NCI-H2081 (cell line): ENCODE measurements around the gene SCYL3.

ENCODE experiments used
- DNase-seq, 2 experiments: peaks; one replicate each; lab custom pipeline; 2025; lab: John Stamatoyannopoulos, UW

SCYL3 gene

GRCh38 chr1:169900571-169900970, 6.9 kb upstream of the SCYL3 start:
- no peak for DNase-seq

- no peak for DNase-seq
These were observed 6.0 kb upstream of the SCYL3 start for GRCh38 chr1:169899519-169900217.

- no peak for DNase-seq
These were observed 2.3 kb upstream of the SCYL3 start for GRCh38 chr1:169896013-169896412.

- DNase-seq = peak in 1 of 2 experiments; percentile 36
These were observed 889 bp upstream of the SCYL3 start for GRCh38 chr1:169894424-169895145.

- peak in 1 of 2 experiments; percentile 32 for DNase-seq
These were observed 610 bp downstream of the SCYL3 start for GRCh38 chr1:169892927-169893644.

- no peak for DNase-seq
These were observed 1.3 kb downstream of the SCYL3 start for GRCh38 chr1:169892176-169892926.

GRCh38 chr1:169891539-169891885, 2.2 kb downstream of the SCYL3 start:
- no peak for DNase-seq

GRCh38 chr1:169890761-169891538, 2.7 kb downstream of the SCYL3 start:
- no peak for DNase-seq

- no peak for DNase-seq
These were observed 3.8 kb downstream of the SCYL3 start for GRCh38 chr1:169889871-169890270.

GRCh38 chr1:169886931-169887330, 6.8 kb downstream of the SCYL3 start:
- no peak for DNase-seq

- no peak for DNase-seq
These were observed 7.3 kb downstream of the SCYL3 start for GRCh38 chr1:169886422-169886821.

GRCh38 chr1:169885207-169885606, 8.5 kb downstream of the SCYL3 start:
- DNase-seq = no peak

- DNase-seq = no peak
These were observed 9.1 kb downstream of the SCYL3 start for GRCh38 chr1:169884634-169885033.

- DNase-seq = no peak
These were observed 11.6 kb downstream of the SCYL3 start for GRCh38 chr1:169882039-169882511.

GRCh38 chr1:169879034-169879840, 14.5 kb downstream of the SCYL3 start:
- no peak for DNase-seq

GRCh38 chr1:169878498-169878897, 15.2 kb downstream of the SCYL3 start:
- no peak for DNase-seq

GRCh38 chr1:169877800-169878491, 15.8 kb downstream of the SCYL3 start:
- no peak for DNase-seq

GRCh38 chr1:169874229-169874628, 19.5 kb downstream of the SCYL3 start:
- DNase-seq = no peak

GRCh38 chr1:169873582-169874199, 20.0 kb downstream of the SCYL3 start:
- no peak for DNase-seq
